Stimulated activated CD8-positive, alpha-beta memory T cell treated with anti-CD3 and anti-CD28 coated beads, Interleukin-7, amount 100 ng/mL, for 48 hours (primary cell): ENCODE data around the gene ABHD1.

Source experiments
- DNase-seq, 2 donors: peaks; one replicate each; pipeline ENCODE4 v3.0.0-alpha.2; 2020; ENCODE audit warnings: low read depth in 1 of 2; ENCODE audit errors: extremely low read depth in 1 of 2

ABHD1 gene

GRCh38 chr2:27086724-27087593 lies 36.7 kb upstream of the ABHD1 start, which contains the start of gene KHK:
Gene KHK, plus strand, starts transcription at chr2:27086772. Its CDS starts 488 bp downstream, at chr2:27087260.
- no peak for DNase-seq

GRCh38 chr2:27087823-27088410 lies 35.7 kb upstream of the ABHD1 start:
- no peak for DNase-seq

GRCh38 chr2:27088634-27089033 lies 35.0 kb upstream of the ABHD1 start:
- DNase-seq = no peak

- DNase-seq = no peak
Measured at GRCh38 chr2:27089111-27089954, 34.3 kb upstream of the ABHD1 start.

- DNase-seq = no peak
Measured at GRCh38 chr2:27091746-27092695, 31.6 kb upstream of the ABHD1 start.

GRCh38 chr2:27092696-27093429 lies 30.8 kb upstream of the ABHD1 start:
- no peak for DNase-seq

- DNase-seq = no peak
Measured at GRCh38 chr2:27093430-27094352, 29.9 kb upstream of the ABHD1 start.

- DNase-seq = no peak
Measured at GRCh38 chr2:27094353-27094984, 29.1 kb upstream of the ABHD1 start.

- no peak for DNase-seq
Measured at GRCh38 chr2:27095427-27095744, 28.2 kb upstream of the ABHD1 start.

GRCh38 chr2:27095745-27096651 lies 27.6 kb upstream of the ABHD1 start:
- no peak for DNase-seq

GRCh38 chr2:27096748-27097297 lies 26.8 kb upstream of the ABHD1 start:
- no peak for DNase-seq

- no peak for DNase-seq
Measured at GRCh38 chr2:27097341-27097740, 26.3 kb upstream of the ABHD1 start.

GRCh38 chr2:27099334-27099955 lies 24.2 kb upstream of the ABHD1 start:
- DNase-seq = no peak

- no peak for DNase-seq
Measured at GRCh38 chr2:27100036-27100435, 23.6 kb upstream of the ABHD1 start.

GRCh38 chr2:27102329-27102728 lies 21.3 kb upstream of the ABHD1 start:
- no peak for DNase-seq

GRCh38 chr2:27105981-27106380 lies 17.6 kb upstream of the ABHD1 start:
- DNase-seq = no peak
